Activated CD8-positive, alpha-beta memory T cell treated with anti-CD3 and anti-CD28 coated beads for 36 hours (primary cell): Measurements from ENCODE around the gene CSTF2. TPM values are rescaled to one million over a fixed set of nuclear protein-coding genes. Genes with fewer than 3 reads are reported as not detected.
"Not testable (repeated sequence)": the region's sequence is repeated elsewhere in the genome, so short reads cannot be mapped to it uniquely, and the experiment has no call there.

Source experiments
- CTCF ChIA-PET: fragments of 350-600 bp; sonication (Branson Sonifier 250); formaldehyde crosslinking; loops from one replicate; lab custom pipeline; 2021; ENCODE audit warnings: antibody characterized with exemption; lab: Charles Lee
- POLR2A ChIA-PET: fragments of 350-600 bp; sonication (Branson Sonifier 250); formaldehyde crosslinking; loops from one replicate; lab custom pipeline; 2021; ENCODE audit warnings: antibody characterized with exemption; lab: Charles Lee
- total RNA-seq, 2 experiments: library from RNA; stranded (reverse); gene quantifications; one replicate each; pipeline ENCODE4 v1.2.3, GENCODE V29; 2021

Gene CSTF2
- total RNA-seq: 10 to 100 TPM; 53.9 to 60.2 TPM

DNA sequence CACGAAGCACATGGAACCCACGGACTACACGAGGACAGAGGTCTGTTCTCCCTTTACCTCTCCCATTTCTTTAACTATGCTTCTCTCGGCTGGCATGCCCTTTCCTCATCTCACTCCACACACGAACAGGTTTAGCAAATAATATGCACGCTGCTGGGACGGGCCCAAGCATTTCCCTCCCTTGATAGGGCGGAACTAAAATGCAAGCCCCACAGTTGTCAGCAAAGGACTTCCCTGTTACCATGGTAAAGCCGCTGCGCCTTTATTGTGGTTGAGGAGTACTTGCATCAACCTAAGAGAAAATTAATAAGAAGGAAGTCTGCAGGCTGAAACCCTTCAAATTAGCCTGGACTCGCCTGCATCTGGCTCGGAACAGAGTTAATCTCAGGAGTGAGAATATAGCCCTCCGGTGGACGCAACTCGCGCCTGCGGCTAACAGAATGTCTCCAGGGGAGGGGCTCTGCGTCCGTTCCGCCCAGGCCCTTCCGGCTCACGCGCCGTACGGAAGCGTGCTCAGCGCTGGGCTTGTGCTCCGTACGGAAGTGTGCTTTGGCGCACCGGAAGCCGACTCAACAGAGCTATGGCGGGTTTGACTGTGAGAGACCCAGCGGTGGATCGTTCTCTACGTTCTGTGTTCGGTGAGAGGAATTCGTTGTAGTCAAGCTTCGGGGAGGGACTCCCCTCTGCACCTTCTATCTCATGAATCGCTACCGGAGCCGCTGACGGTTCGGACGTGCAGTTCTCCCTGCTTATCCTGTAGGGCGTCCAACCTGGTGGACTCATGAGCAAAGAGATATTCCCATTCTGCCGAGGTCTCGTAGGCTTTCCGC lies at the start of gene CSTF2:
TSS of gene CSTF2 (plus strand) at position 555 of the 830 bp plus-strand sequence. CDS start at position 581, 26 bp downstream.
- ChIA-PET CTCF (no interaction called here), POLR2A (interaction anchor here (0.9 kb wide), 1 partner anchor 10 kb away, joined by 4 read pairs; no protein-coding TSS in a partner anchor)

- POLR2A ChIA-PET, CTCF ChIA-PET: not testable (repeated sequence)
These were observed 23.8 kb upstream of the CSTF2 start for GRCh38 chrX:100796371-100796770.

DNA sequence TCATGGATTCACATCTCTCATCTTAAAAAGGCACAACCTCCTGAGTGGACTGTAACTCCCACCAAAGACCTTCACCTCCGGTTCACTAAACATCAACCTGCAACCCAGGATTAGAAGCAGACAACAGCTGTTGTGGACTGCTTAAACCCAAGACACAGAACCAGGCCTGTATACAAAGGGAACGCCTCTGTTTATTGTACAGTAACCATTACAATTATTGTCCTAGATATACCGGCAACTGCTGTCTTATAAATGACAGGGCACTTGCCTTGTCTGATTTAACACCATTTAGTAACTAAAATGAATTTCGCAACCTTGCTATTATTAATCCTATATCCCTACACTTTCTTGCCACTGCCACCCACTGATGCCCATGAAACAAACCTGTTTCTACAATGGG lies 22.8 kb upstream of the CSTF2 start:
- ChIA-PET POLR2A (no interaction called here), CTCF (no interaction called here)

DNA sequence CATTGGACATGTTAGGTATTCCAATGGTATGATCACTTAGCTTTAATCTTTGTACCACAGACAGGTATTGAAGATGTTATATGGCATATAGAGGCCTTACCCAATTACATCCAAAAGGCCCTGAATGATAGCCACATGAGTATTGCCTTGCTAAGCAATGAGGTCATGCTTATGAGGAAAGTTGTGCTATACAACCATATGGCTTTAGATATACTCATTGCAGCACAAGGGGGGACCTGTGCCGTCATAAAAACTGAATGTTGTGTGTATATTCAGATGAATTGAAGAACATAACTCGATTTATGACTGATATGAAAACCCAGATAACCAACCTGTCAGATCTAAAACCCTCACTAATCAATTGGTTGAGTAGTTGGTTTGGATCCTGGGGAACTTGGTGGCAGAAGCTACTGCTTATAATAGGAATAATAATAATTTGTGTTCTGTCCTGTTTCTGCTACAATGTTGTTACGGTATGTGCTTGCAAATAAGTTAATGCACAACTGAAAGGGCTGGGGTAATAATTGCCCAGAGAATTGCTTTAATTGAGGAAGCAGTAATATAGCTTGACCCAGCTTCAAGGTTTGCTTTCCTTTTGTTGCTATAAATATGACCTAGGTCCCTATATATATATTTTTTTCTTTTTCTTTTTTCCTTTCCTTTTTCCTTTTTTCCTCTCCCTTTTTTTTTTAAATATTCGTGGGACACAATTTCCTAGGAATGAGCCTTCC lies 21.5 kb upstream of the CSTF2 start:
- CTCF ChIA-PET: no interaction called here
- POLR2A ChIA-PET: no interaction called here

GRCh38 chrX:100802843-100803242 lies 17.3 kb upstream of the CSTF2 start:
- ChIA-PET CTCF (no interaction called here), POLR2A (no interaction called here)

DNA sequence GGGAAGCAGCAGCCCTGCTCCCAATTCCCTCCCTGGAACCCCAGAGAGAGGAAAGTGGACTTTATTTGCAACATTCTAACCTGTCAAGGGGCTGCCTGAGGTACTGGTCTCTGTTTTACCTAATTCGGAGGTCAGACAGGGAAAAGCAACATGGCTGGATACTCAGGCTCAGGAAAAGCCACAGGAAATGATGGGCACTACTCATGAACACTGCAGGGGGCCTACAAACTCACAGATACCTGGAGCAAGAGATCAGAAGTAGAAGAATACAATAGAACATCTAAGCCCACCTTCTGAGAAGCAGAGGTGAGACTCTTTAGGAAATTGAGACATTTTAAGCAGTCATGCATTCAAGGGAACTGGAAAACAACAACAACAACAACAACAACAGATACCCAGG lies 15.4 kb upstream of the CSTF2 start:
- ChIA-PET CTCF (no interaction called here), POLR2A (no interaction called here)

GRCh38 chrX:100808265-100808664 lies 11.9 kb upstream of the CSTF2 start:
- POLR2A ChIA-PET: not testable (repeated sequence)
- CTCF ChIA-PET: interaction anchor here (0.6 kb wide), 1 partner anchor 583 kb away, joined by 4 read pairs; no protein-coding TSS in a partner anchor

GRCh38 chrX:100812216-100813158 lies 7.7 kb upstream of the CSTF2 start:
- ChIA-PET POLR2A (no interaction called here), CTCF (no interaction called here)

- ChIA-PET POLR2A (no interaction called here), CTCF (no interaction called here)
These were observed 2.9 kb upstream of the CSTF2 start for GRCh38 chrX:100817340-100817739.

- ChIA-PET POLR2A (no interaction called here), CTCF (no interaction called here)
These were observed 706 bp upstream of the CSTF2 start for GRCh38 chrX:100819534-100819836.

DNA sequence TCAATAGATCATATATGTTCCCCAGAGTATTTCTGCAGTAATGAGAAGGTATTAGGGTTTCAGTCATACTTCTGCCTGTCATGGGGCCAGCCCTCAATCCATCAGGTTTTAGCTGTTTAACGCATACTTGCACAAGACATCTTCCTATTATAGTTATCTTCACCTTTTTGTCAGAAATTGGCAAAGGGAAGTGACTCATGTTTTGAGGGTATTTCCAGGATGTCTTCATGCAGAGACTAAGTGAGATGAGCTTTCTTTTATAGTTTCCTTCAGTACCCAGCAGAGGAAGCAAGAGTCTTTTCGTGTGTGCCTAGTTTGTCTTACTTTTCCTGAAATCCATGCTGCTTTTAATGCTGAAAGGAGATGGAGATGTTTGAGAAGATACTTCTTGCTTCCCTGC lies 9.5 kb downstream of the CSTF2 start:
- CTCF ChIA-PET: interaction anchor here (1.5 kb wide), 1 partner anchor 561 kb away, joined by 3 read pairs; the partner anchor contains the start of gene RPL36A
- POLR2A ChIA-PET: interaction anchor here (0.9 to 1.0 kb wide), 2 partner anchors 9 to 100 kb away, joined by 3 to 4 read pairs; partner anchors contain the start of gene CSTF2

- ChIA-PET POLR2A (interaction anchor here (0.9 to 1.0 kb wide), 2 partner anchors 10 to 99 kb away, joined by 3 to 4 read pairs; partner anchors contain the start of gene CSTF2), CTCF (interaction anchor here (1.2 to 1.5 kb wide), 2 partner anchors 62 to 560 kb away, joined by 3 read pairs; partner anchors contain the start of gene RPL36A)
These were observed 10.0 kb downstream of the CSTF2 start for GRCh38 chrX:100830143-100830542.

DNA sequence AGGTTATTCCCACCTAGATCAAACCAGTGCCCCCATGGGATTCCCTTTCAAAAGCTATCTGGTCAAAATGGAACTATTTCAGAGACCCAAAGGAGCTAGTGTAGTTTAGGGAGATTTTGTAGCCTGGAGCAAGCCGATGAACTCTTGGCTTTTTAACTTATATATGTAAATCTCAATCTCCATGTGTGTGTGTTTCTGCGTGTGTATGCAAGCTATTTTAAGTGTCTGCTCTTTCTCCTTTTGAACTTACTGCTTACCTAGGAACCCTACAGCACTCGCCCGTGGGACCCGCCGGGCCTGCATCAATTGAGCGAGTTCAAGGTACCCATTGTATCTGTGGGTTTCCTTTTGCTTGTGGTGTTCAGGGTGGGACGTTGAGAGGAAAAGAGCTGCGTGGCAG lies 10.4 kb downstream of the CSTF2 start:
- ChIA-PET POLR2A (interaction anchor here (0.9 kb wide), 1 partner anchor 99 kb away, joined by 3 read pairs; no protein-coding TSS in a partner anchor), CTCF (interaction anchor here (1.2 kb wide), 1 partner anchor 62 kb away, joined by 3 read pairs; no protein-coding TSS in a partner anchor)

GRCh38 chrX:100831219-100831946 lies 11.2 kb downstream of the CSTF2 start:
- POLR2A ChIA-PET: interaction anchor here (0.6 kb wide), 1 partner anchor 565 kb away, joined by 3 read pairs; no protein-coding TSS in a partner anchor
- CTCF ChIA-PET: interaction anchor here (1.2 kb wide), 1 partner anchor 63 kb away, joined by 3 read pairs; no protein-coding TSS in a partner anchor

DNA sequence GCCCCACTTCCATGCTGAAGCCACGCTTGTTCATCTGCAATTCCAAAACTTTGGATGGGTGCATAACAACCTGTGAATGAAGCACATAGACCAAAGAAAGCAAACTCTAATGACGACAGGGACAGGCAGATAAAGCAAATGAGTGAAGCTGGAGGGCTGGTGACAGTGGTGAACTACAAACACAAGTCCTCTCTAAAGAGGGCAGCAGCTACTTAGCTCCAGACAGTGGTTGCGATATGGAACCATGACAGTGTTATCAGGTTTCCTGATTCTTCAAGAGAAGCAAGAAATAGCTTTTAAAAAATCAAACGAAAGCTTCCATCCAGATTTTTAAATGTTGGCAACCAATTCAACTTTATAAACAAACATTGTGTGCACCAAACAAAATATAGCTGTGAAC lies 30.1 kb downstream of the CSTF2 start:
- CTCF ChIA-PET: no interaction called here
- POLR2A ChIA-PET: no interaction called here

DNA sequence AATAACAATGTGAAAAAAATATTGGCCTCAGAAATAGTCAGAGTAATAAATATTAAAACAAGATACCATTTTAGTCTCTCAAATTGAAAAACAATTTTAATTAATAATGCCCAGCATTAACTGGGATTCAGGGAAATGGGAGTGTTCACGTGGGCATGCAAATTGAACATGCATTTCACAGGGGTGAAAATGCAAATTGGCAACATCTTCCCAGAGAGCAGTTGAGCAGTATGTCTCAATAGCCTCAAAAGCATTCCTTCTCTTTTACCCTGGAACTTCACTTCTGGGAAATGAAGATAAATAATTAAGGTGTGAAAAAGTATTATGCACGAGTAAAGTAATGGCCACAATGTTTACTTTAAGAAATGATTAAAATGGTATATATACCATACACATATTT lies 32.6 kb downstream of the CSTF2 start:
- ChIA-PET CTCF (no interaction called here), POLR2A (no interaction called here)

GRCh38 chrX:100863326-100863864 lies 43.2 kb downstream of the CSTF2 start:
- ChIA-PET CTCF (no interaction called here), POLR2A (no interaction called here)
